Fibroblast of the aortic adventitia (primary cell): ENCODE results near the gene GOSR1. TPM values are rescaled to one million over a fixed set of nuclear protein-coding genes. Genes with fewer than 3 reads are reported as not detected.
"Not testable (repeated sequence)": the region's sequence is repeated elsewhere in the genome, so short reads cannot be mapped to it uniquely, and the experiment has no call there.

Experiments
- DNase-seq: peaks from one replicate; pipeline ENCODE4 v3.0.0-alpha.2; 2010; ENCODE audit warnings: low read depth
- H3K4me3 ChIP-seq: 2 replicates; pipeline ENCODE4 v1.5.1; 2011; ENCODE audit warnings: low read depth, mild to moderate bottlenecking, control low read depth, low read length, moderate library complexity
- total RNA-seq: library from RNA; depleted of rRNA; stranded (reverse); fragments of >200 nt; gene quantifications from 2 replicates; pipeline ENCODE4 v1.2.3, GENCODE V29; 2012; ENCODE audit warnings: low replicate concordance
- TF ChIP-seq, protein P1 (sequence below): IDR thresholded peaks from 2 replicates; pipeline ENCODE4 v1.5.1; 2011; ENCODE audit warnings: mild to moderate bottlenecking, low read length, control low read depth, inconsistent platforms; ENCODE audit not compliant: insufficient read depth

Gene GOSR1
- total RNA-seq, 1 donor = 39.4 TPM

DNA sequence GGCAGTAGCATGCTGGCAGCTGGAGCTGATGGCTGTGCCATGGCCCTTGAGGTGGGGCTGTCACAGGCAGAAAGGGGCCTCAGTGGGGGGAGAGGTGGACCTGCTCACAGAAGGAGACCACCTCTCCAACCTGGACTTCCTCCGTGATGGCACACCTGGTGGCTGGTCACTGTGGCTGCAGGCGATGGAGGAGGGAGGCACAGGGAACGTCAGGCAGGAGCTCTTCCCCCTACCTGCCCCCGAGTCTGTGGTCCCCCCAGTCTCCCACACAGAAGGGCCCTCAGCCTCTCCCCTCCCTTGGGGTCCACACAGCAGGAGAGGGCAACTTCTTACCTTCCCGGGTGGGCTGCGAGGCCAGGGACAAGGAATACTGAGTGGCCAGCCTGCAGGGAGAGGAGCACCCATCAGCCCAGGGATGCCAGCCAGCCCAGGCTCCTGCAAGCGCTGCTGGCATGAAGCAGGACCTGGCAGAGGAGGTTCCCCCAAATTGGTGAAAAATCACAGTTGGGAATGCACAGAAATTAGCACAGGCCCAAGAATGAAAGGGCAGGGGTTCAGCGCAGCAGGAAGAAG, 96.5 kb downstream of the GOSR1 start:
- H3K4me3 ChIP-seq = no peak overlapping the region
- no peak for DNase-seq
- TF ChIP-seq, protein P1, sequence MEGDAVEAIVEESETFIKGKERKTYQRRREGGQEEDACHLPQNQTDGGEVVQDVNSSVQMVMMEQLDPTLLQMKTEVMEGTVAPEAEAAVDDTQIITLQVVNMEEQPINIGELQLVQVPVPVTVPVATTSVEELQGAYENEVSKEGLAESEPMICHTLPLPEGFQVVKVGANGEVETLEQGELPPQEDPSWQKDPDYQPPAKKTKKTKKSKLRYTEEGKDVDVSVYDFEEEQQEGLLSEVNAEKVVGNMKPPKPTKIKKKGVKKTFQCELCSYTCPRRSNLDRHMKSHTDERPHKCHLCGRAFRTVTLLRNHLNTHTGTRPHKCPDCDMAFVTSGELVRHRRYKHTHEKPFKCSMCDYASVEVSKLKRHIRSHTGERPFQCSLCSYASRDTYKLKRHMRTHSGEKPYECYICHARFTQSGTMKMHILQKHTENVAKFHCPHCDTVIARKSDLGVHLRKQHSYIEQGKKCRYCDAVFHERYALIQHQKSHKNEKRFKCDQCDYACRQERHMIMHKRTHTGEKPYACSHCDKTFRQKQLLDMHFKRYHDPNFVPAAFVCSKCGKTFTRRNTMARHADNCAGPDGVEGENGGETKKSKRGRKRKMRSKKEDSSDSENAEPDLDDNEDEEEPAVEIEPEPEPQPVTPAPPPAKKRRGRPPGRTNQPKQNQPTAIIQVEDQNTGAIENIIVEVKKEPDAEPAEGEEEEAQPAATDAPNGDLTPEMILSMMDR = no peak

DNA sequence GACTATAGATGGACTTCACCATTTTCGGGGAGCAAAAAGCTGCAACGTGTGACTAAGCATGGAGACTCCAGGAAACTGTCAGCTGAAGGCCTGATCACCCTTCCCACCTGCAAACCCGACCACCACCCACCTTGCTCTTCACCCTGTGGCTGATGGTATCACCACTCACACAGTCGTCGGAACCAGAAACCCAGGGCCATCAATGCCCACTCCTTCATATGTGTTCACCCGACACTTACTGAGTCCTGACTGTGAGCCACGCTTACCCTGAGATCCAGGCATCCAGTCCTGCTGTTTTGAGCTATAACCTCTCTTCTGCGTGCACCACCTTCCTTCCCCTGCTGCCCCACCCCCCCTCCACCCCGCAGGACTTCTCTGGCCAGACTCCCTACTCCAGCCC, 97.1 kb downstream of the GOSR1 start:
- DNase-seq, H3K4me3 ChIP-seq: not testable (repeated sequence)

DNA sequence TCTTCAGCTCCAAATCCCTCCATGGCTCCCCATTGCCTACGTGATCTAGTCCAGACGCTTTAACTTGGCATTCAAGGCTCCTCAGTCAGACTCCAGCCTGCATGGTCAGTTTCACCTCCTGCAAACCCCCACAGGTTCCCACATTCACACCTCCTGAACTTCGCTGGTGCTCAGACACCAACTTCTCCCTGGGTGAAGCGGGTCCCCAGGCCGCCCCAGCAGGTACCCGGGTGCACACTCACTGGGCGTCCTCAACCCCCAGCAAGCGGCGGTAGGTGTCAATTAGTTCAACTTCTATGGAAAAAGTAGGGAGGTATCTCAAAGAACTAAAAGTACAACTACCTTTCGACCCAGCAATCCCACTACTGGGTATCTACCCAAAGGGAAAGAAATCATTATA, 97.6 kb downstream of the GOSR1 start:
- H3K4me3 ChIP-seq, DNase-seq: not testable (repeated sequence)

DNA sequence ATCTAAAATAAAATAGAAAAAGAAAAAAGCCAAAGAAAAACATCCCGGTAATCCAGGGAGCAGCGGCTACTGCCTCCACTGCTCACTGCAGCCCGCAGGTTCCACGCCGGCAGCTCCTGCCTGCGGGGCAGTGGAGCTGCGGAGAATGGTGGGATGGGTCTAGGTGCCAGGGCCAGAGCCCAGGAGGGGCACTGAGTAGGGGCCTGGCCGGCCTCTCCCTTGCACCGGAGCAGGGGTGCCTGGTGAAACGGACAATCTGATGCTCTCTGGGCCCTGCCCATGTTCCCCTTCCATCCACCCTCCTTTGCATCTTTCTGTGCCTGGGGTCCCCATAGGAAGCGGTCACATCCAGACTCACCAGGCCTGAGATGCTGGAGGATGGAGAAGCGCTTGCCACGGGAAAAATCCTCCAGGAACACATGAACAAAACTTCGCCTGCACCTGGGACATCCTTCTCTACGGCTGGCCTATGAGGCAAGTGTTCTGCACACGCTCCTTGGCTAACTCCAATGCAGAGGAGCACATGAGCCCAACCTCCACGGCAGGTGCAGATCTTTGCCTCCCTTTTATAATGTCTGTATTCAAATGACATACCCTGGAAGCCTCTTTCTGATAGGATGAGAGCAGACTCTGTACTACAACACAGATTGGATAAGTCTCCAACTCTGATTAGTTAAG, 98.6 kb downstream of the GOSR1 start:
- DNase-seq = not testable (repeated sequence)

DNA sequence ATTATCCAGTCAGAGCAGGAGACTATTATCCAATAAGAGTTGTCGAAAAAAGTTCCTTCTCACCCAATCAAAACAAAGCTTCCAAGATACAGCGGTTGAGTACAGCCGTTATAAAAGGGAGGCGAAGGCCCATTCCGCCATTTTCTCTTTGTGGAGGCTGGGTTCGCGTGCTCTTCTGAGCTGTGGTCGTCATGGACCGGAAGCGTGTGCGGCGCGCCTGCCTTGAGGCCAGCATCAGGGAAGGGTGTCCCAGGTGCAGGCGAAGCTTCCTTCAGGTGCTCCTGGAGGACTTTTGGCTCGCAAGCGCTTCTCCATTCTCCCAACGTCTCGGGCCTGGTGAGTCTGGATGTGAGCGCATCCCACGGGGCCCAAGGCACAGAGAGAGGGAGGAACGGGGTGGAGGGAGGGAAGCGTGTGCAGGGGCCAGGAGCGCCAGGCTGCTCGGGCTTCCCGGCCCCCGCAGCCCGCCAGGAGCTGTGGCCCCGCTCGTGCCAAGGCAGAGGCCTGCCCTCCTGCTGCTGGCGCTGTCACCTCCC, 99.2 kb downstream of the GOSR1 start:
- TF ChIP-seq, protein P1 = no peak
- H3K4me3 ChIP-seq = no peak overlapping the region
- no peak for DNase-seq

More for the DNA sequence above, 98.6 kb downstream of the GOSR1 start:
- H3K4me3 ChIP-seq = not testable (repeated sequence)

Other genes starting within 250 kb of the GOSR1 start
- gene SLC6A4, start 241.7 kb upstream of the GOSR1 start, total RNA-seq = 0.41 and 23.8 TPM in 2 replicates
- 30.5 and 35.9 TPM in 2 replicates for gene BLMH, start 185.5 kb upstream of the GOSR1 start, total RNA-seq
- not detected in 2 replicates for gene TMIGD1, start 143.4 kb upstream of the GOSR1 start, total RNA-seq
- gene CPD, start 98.5 kb upstream of the GOSR1 start, total RNA-seq = 92.9 and 102 TPM in 2 replicates